ENCODE data around the gene NLGN4Y. TPM values are rescaled to one million over a fixed set of nuclear protein-coding genes. Genes with fewer than 3 reads are reported as not detected.

The NLGN4Y gene
- polyA plus RNA-seq (2012; ENCODE audit: insufficient read depth, insufficient read length) = not detected

- no peak for DNase-seq (ENCODE audit: low read depth, low spot score)
- H3K4me3 ChIP-seq (ENCODE audit: low read length) = no peak within 1 kb of the TSS
Measured at GRCh38 chrY:14524272-14525231, at the start of gene NLGN4Y. TSS of gene NLGN4Y (plus strand) at chrY:14524529. CDS start at chrY:14622120, 97,591 bp downstream.

GRCh38 chrY:14485935-14486334 lies 38.4 kb upstream of the NLGN4Y start:
- DNase-seq (ENCODE audit: low read depth, low spot score) = no peak
- no peak overlapping the region for H3K4me3 ChIP-seq (ENCODE audit: low read length)

GRCh38 chrY:14490226-14490625 lies 34.1 kb upstream of the NLGN4Y start:
- DNase-seq (ENCODE audit: low read depth, low spot score) = no peak
- H3K4me3 ChIP-seq (ENCODE audit: low read length) = no peak overlapping the region

GRCh38 chrY:14498071-14498470 lies 26.3 kb upstream of the NLGN4Y start:
- no peak for DNase-seq (ENCODE audit: low read depth, low spot score)

GRCh38 chrY:14504592-14504991 lies 19.7 kb upstream of the NLGN4Y start:
- H3K4me3 ChIP-seq (ENCODE audit: low read length) = no peak overlapping the region
- DNase-seq (ENCODE audit: low read depth, low spot score) = no peak

More at GRCh38 chrY:14498071-14498470, 26.3 kb upstream of the NLGN4Y start:
- no peak overlapping the region for H3K4me3 ChIP-seq (ENCODE audit: low read length)

GRCh38 chrY:14522379-14522950 lies 1.9 kb upstream of the NLGN4Y start:
- no peak overlapping the region for H3K4me3 ChIP-seq (ENCODE audit: low read length)
- no peak for DNase-seq (ENCODE audit: low read depth, low spot score)

GRCh38 chrY:14523491-14524271 lies 648 bp upstream of the NLGN4Y start:
- no peak overlapping the region for H3K4me3 ChIP-seq (ENCODE audit: low read length)
- DNase-seq (ENCODE audit: low read depth, low spot score) = no peak

GRCh38 chrY:14525315-14525714 lies 986 bp downstream of the NLGN4Y start:
- DNase-seq (ENCODE audit: low read depth, low spot score) = no peak
- no peak overlapping the region for H3K4me3 ChIP-seq (ENCODE audit: low read length)

- DNase-seq (ENCODE audit: low read depth, low spot score) = no peak
- no peak overlapping the region for H3K4me3 ChIP-seq (ENCODE audit: low read length)
Measured at GRCh38 chrY:14528361-14528760, 4.0 kb downstream of the NLGN4Y start.

GRCh38 chrY:14536703-14537102 lies 12.4 kb downstream of the NLGN4Y start:
- no peak overlapping the region for H3K4me3 ChIP-seq (ENCODE audit: low read length)
- DNase-seq (ENCODE audit: low read depth, low spot score) = no peak

- no peak overlapping the region for H3K4me3 ChIP-seq (ENCODE audit: low read length)
- DNase-seq (ENCODE audit: low read depth, low spot score) = no peak
Measured at GRCh38 chrY:14543506-14543905, 19.2 kb downstream of the NLGN4Y start.

- H3K4me3 ChIP-seq (ENCODE audit: low read length) = no peak overlapping the region
- no peak for DNase-seq (ENCODE audit: low read depth, low spot score)
Measured at GRCh38 chrY:14581294-14581693, 57.0 kb downstream of the NLGN4Y start.

GRCh38 chrY:14586725-14587124 lies 62.4 kb downstream of the NLGN4Y start:
- H3K4me3 ChIP-seq (ENCODE audit: low read length) = no peak overlapping the region
- no peak for DNase-seq (ENCODE audit: low read depth, low spot score)

- no peak for DNase-seq (ENCODE audit: low read depth, low spot score)
- H3K4me3 ChIP-seq (ENCODE audit: low read length) = no peak overlapping the region
Measured at GRCh38 chrY:14601372-14601771, 77.0 kb downstream of the NLGN4Y start.

- H3K4me3 ChIP-seq (ENCODE audit: low read length) = no peak overlapping the region
- DNase-seq (ENCODE audit: low read depth, low spot score) = no peak
Measured at GRCh38 chrY:14617625-14618024, 93.3 kb downstream of the NLGN4Y start.

- DNase-seq (ENCODE audit: low read depth, low spot score) = no peak
- no peak overlapping the region for H3K4me3 ChIP-seq (ENCODE audit: low read length)
Measured at GRCh38 chrY:14618513-14618912, 94.2 kb downstream of the NLGN4Y start.

- no peak for DNase-seq (ENCODE audit: low read depth, low spot score)
- H3K4me3 ChIP-seq (ENCODE audit: low read length) = no peak overlapping the region
Measured at GRCh38 chrY:14628208-14628607, 103.9 kb downstream of the NLGN4Y start.

GRCh38 chrY:14631676-14632075 lies 107.3 kb downstream of the NLGN4Y start:
- no peak overlapping the region for H3K4me3 ChIP-seq (ENCODE audit: low read length)
- DNase-seq (ENCODE audit: low read depth, low spot score) = no peak

GRCh38 chrY:14633718-14634117 lies 109.4 kb downstream of the NLGN4Y start:
- no peak overlapping the region for H3K4me3 ChIP-seq (ENCODE audit: low read length)
- DNase-seq (ENCODE audit: low read depth, low spot score) = no peak

- no peak for DNase-seq (ENCODE audit: low read depth, low spot score)
Measured at GRCh38 chrY:14634954-14635353, 110.6 kb downstream of the NLGN4Y start.

More at GRCh38 chrY:14634954-14635353, 110.6 kb downstream of the NLGN4Y start:
- H3K4me3 ChIP-seq (ENCODE audit: low read length) = no peak overlapping the region

Measured in Jurkat, Clone E6-1 (cell line).